Hepatocyte (in vitro differentiated cells): Measurements from ENCODE around the gene BBS1. TPM values are rescaled to one million over a fixed set of nuclear protein-coding genes. Genes with fewer than 3 reads are reported as not detected.

Experiments used
- DNase-seq: peaks from one replicate; pipeline ENCODE4 v3.0.0-alpha.2; 2016; ENCODE audit warnings: low spot score
- H2AFZ ChIP-seq: fragments of 200-600 bp; sonication (generic); 2 replicates; pipeline ENCODE4 v1.6.0; 2016; ENCODE audit warnings: antibody characterized with exemption, mild to moderate bottlenecking
- H3K27ac ChIP-seq: fragments of 200-600 bp; sonication (generic); 2 replicates; pipeline ENCODE4 v1.5.1; 2016; ENCODE audit warnings: mild to moderate bottlenecking
- H3K27me3 ChIP-seq: fragments of 200-600 bp; sonication (generic); 2 replicates; pipeline ENCODE4 v1.6.1; 2016
- H3K36me3 ChIP-seq: fragments of 200-600 bp; sonication (generic); replicated peaks from 2 replicates; pipeline ENCODE4 v1.5.1; 2016; ENCODE audit warnings: low read depth; ENCODE audit not compliant: insufficient read depth
- H3K4me1 ChIP-seq: fragments of 200-600 bp; sonication (generic); 2 replicates; pipeline ENCODE4 v1.5.1; 2016; ENCODE audit warnings: mild to moderate bottlenecking, moderate library complexity; ENCODE audit not compliant: insufficient read depth
- H3K4me2 ChIP-seq: fragments of 200-600 bp; sonication (generic); 2 replicates; pipeline ENCODE4 v1.6.0; 2016
- H3K4me3 ChIP-seq: fragments of 200-600 bp; sonication (generic); 2 replicates; pipeline ENCODE4 v1.5.1; 2016; ENCODE audit warnings: mild to moderate bottlenecking
- H3K79me2 ChIP-seq: fragments of 200-600 bp; sonication (generic); 2 replicates; pipeline ENCODE4 v1.6.0; 2017; ENCODE audit warnings: mild to moderate bottlenecking
- H3K9me2 ChIP-seq: fragments of 200-600 bp; sonication (generic); replicated peaks from 2 replicates; pipeline ENCODE4 v1.6.0; 2017; ENCODE audit warnings: mild to moderate bottlenecking; ENCODE audit not compliant: insufficient read depth
- H3K9me3 ChIP-seq: fragments of 200-600 bp; sonication (generic); 2 replicates; pipeline ENCODE4 v1.5.1; 2016; ENCODE audit warnings: low read depth, mild to moderate bottlenecking
- H4K20me1 ChIP-seq: fragments of 200-600 bp; sonication (generic); 2 replicates; pipeline ENCODE4 v1.6.0; 2016; ENCODE audit warnings: mild to moderate bottlenecking; ENCODE audit not compliant: insufficient read depth, poor library complexity, severe bottlenecking
- EZH2 ChIP-seq: fragments of 200-600 bp; sonication (generic); IDR thresholded peaks from 2 replicates; pipeline ENCODE4 v1.6.1; 2016; ENCODE audit warnings: antibody characterized with exemption, mild to moderate bottlenecking, borderline replicate concordance
- EZH2phosphoT487 ChIP-seq: fragments of 200-600 bp; sonication (generic); IDR thresholded peaks from one replicate; pipeline ENCODE4 v1.6.1; 2018; ENCODE audit warnings: antibody characterized with exemption, mild to moderate bottlenecking, low read depth, moderate library complexity; ENCODE audit not compliant: unreplicated experiment, severe bottlenecking
- WGBS: methylation state at CpG from one replicate; pipeline ENCODE4 v1.1.6; 2016; ENCODE audit warnings: low lambda C conversion rate; ENCODE audit errors: missing lambda C conversion rate; 5-methylcytosine and 5-hydroxymethylcytosine counted together
- polyA plus RNA-seq: library from polyadenylated mRNA; unstranded; fragments of >200 nt; fragmentation: Nextera tagmentation; extraction: Ambion mirVana; gene quantifications from 2 replicates; pipeline ENCODE4 v1.2.1, GENCODE V29; 2016
- total RNA-seq: library from RNA; depleted of rRNA; stranded (reverse); fragments of >200 nt; gene quantifications from 2 replicates; pipeline ENCODE4 v1.2.3, GENCODE V29; 2014
- TF ChIP-seq, protein P1 (sequence below): fragments of 200-600 bp; sonication (generic); IDR thresholded peaks from 2 replicates; pipeline ENCODE4 v1.5.1; 2016; ENCODE audit warnings: antibody characterized with exemption, mild to moderate bottlenecking; ENCODE audit not compliant: poor library complexity

The BBS1 gene
- total and polyA plus RNA-seq, 2 experiments from 2014 or later = 25.1 to 27.7 TPM

DNA sequence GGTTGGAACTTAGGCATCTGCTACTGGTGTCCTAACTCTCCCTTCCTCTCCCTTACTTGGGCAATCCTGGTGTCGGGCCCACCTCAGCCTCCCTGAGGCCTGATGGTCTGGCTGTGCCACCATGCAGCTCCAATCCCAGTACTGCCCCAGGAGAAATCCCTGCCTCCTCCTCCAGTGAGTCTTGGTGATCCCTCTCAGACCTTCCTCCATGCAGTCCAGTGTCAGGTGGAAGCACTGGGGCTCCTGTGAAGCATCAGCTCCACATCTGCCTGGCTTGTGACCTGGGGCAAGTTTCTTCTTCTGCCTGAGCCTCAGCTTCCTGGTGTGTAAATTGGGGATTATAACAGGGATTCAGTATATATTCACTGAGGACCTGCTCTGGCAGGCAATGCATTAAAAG lies 45.5 kb upstream of the BBS1 start:
- WGBS = 100% methylated on average over 1 of the region's 1 CpG
- H3K4me2 ChIP-seq = no peak overlapping the region
- no peak overlapping the region for H2AFZ ChIP-seq

DNA sequence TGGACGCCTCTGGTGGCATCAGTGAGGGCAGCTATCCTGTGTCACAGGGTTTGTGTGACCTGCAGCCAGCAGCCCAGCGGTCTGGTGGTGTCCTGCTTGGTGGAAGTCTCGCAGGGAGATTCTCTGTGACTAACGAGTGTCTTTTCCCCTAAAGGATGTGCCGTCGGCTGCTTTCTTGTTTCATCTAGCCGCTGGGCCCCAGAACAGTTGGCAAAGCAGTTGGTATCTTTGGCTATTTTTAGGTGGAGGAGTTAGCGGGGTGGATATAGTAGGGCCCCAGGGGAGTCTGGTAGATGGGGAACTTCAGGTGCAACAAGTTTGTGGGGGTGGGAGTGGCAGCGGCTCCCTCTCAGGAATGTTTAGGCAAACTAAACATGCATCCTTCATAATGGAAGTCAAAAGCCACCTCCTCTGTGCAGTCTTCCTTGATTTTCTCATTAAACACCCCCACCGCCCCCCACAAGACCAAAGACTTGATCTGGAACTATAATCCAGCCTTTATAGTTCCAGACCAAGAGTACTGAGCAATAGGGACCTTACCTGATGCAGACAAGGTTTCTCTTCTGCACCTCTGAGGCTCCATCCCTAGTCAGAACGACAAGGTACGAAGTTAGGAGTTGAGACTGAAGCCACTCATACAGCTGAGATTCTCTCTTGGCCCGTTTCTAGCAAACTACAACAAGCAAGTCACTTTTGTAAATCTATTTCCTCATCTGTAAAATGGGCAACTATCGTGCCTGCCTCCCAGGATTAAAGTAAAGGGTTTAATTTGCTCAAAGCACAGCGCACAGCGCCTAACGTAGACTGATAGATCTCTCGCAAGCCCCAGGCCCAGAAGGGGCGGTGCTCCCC lies 44.8 kb upstream of the BBS1 start:
- 50% methylated on average over 19 of the region's 19 CpGs for WGBS
- H3K4me2 ChIP-seq = peak overlapping the region; percentile 96
- H4K20me1 ChIP-seq = no peaks in the 10 kb centered on the region
- H3K27ac ChIP-seq = peak overlapping the region; percentile 89
- peak overlapping the region; percentile 98 for H2AFZ ChIP-seq
- peak overlapping the region; percentile 99 for H3K4me3 ChIP-seq
- H3K9me2 ChIP-seq = no peaks in the 10 kb centered on the region
- peaks cover 2% of the 10 kb centered on the region for H3K79me2 ChIP-seq
- H3K4me1 ChIP-seq = peaks cover 12% of the 10 kb centered on the region
- no peaks in the 10 kb centered on the region for H3K36me3 ChIP-seq
- DNase-seq = no peak
- H3K9me3 ChIP-seq = no peaks in the 10 kb centered on the region
- no peaks in the 10 kb centered on the region for H3K27me3 ChIP-seq
- TF ChIP-seq, protein P1, sequence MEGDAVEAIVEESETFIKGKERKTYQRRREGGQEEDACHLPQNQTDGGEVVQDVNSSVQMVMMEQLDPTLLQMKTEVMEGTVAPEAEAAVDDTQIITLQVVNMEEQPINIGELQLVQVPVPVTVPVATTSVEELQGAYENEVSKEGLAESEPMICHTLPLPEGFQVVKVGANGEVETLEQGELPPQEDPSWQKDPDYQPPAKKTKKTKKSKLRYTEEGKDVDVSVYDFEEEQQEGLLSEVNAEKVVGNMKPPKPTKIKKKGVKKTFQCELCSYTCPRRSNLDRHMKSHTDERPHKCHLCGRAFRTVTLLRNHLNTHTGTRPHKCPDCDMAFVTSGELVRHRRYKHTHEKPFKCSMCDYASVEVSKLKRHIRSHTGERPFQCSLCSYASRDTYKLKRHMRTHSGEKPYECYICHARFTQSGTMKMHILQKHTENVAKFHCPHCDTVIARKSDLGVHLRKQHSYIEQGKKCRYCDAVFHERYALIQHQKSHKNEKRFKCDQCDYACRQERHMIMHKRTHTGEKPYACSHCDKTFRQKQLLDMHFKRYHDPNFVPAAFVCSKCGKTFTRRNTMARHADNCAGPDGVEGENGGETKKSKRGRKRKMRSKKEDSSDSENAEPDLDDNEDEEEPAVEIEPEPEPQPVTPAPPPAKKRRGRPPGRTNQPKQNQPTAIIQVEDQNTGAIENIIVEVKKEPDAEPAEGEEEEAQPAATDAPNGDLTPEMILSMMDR = no peak
- TF ChIP-seq EZH2 = no peak
- no peak for TF ChIP-seq EZH2phosphoT487

More for the DNA sequence above, 45.5 kb upstream of the BBS1 start:
- Histone ChIP-seq H3K9me3 (no peaks in the 10 kb centered on the region), H3K9me2 (no peaks in the 10 kb centered on the region), H4K20me1 (no peaks in the 10 kb centered on the region), H3K36me3 (no peaks in the 10 kb centered on the region), H3K4me3 (no peak overlapping the region), H3K27me3 (no peaks in the 10 kb centered on the region), H3K4me1 (peaks cover 12% of the 10 kb centered on the region), H3K79me2 (peaks cover 2% of the 10 kb centered on the region), H3K27ac (no peak overlapping the region)
- DNase-seq = no peak
- TF ChIP-seq EZH2phosphoT487 (no peak), EZH2 (no peak)
- TF ChIP-seq, protein P1 = no peak

DNA sequence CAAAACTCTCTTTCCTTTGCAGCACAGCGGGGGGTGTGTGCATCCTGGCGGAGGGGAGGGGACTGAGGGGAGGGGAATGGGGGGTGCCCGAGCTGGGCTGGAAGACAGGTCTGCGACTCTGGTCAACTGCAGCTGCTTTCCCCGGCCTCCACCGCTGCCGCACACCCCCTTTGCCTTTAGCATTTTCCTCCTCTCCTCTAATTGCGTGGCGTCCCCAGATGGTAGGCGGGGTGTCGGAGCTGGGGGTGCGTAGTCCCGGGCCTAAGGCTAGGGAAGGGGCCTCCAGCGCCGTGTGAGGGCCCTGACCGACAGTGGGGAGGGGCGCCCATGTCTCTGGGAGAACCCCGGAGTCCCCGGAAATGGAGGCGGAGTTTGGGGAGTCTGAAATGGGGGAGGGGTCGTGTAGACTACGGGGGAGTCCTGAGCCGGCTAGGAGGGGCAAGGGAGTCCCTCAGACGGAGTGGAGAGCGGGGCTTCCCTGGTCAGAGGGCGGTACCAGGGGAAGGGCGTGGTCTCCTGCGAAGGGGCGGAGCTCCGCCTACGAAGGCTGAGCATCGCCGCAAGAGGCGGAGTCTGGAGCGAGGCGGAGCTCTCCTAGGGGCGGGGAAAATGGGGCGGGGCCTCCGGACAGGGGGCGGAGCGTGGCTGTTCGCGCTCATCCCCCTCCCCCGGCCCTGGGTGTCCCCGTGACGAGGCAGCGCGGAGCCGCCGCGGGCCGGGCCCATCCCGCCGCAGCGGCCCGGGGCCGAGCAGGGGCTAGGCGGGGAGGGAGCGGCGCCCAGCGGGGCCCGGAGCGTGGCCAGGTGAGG lies 44.0 kb upstream of the BBS1 start, which contains the start of gene PELI3:
PELI3 (plus strand) TSS at position 681 of the 809 bp plus-strand sequence. CDS start 1,224 bp downstream, outside the sequence.
- DNase-seq = peak; percentile 98
- no peaks in the 10 kb centered on the region for H3K27me3 ChIP-seq
- TF ChIP-seq, protein P1 = no peak
- TF ChIP-seq EZH2 (no peak), EZH2phosphoT487 (no peak)
- no peaks in the 10 kb centered on the region for H3K9me2 ChIP-seq
- H3K79me2 ChIP-seq = peaks cover 2% of the 10 kb centered on the region
- H3K4me3 ChIP-seq = peak within 1 kb of the TSS; percentile 99
- H4K20me1 ChIP-seq = no peaks in the 10 kb centered on the region
- H3K4me2 ChIP-seq = peak within 1 kb of the TSS; percentile 99
- H3K27ac ChIP-seq = peak within 1 kb of the TSS; percentile 89
- peaks cover 12% of the 10 kb centered on the region for H3K4me1 ChIP-seq
- peak within 1 kb of the TSS; percentile 98 for H2AFZ ChIP-seq
- no peaks in the 10 kb centered on the region for H3K9me3 ChIP-seq
- WGBS = 2% methylated on average over 26 of the region's 63 CpGs
- H3K36me3 ChIP-seq = no peaks in the 10 kb centered on the region
